ENCODE measurements around the gene WDFY2.
A peak's percentile ranks its signal among the peaks of the same experiment; 100 is the strongest.

The WDFY2 gene

GRCh38 chr13:51550151-51550550 is 34.1 kb upstream of the WDFY2 start:
- H3K9me3 ChIP-seq (ENCODE audit: insufficient read depth, low read depth, low read length) = no peaks in the 10 kb centered on the region
- H4K20me1 ChIP-seq (ENCODE audit: insufficient read depth, low read length, poor library complexity, severe bottlenecking) = no peaks in the 10 kb centered on the region
- H3K4me3 ChIP-seq (ENCODE audit: low read length, poor library complexity, severe bottlenecking) = no peak overlapping the region
- H3K9me2 ChIP-seq (replicated peaks; ENCODE audit: low read depth, low read length) = no peaks in the 10 kb centered on the region
- H3K4me1 ChIP-seq (ENCODE audit: insufficient read depth, low read length, poor library complexity, severe bottlenecking) = peaks cover 13% of the 10 kb centered on the region
- H3K79me2 ChIP-seq (ENCODE audit: insufficient read depth, low read length) = no peaks in the 10 kb centered on the region
- H3K27me3 ChIP-seq (ENCODE audit: insufficient read depth, low read length, poor library complexity, severe bottlenecking) = no peaks in the 10 kb centered on the region
- no peak overlapping the region for H3K4me2 ChIP-seq (ENCODE audit: low read depth, low read length, poor library complexity, severe bottlenecking)
- no peaks in the 10 kb centered on the region for H3K36me3 ChIP-seq (ENCODE audit: insufficient read depth, low read length)
- H3F3A ChIP-seq (ENCODE audit: low read depth) = no peaks in the 10 kb centered on the region
- H2AFZ ChIP-seq (ENCODE audit: low read length) = peak overlapping the region; percentile 64; the same call in 1 of the 2 replicates
- H3K9ac ChIP-seq (ENCODE audit: low read depth, low read length, poor library complexity, severe bottlenecking) = no peak overlapping the region
- TF ChIP-seq CTCF (conservative IDR thresholded peaks at IDR 0.05; ENCODE audit: low read length) (no peak), EZH2phosphoT487 (IDR thresholded peaks at IDR 0.05; ENCODE audit: borderline replicate concordance) (no peak)

- H3K9ac ChIP-seq (ENCODE audit: low read depth, low read length, poor library complexity, severe bottlenecking) = no peak overlapping the region
- peaks cover 13% of the 10 kb centered on the region for H3K4me1 ChIP-seq (ENCODE audit: insufficient read depth, low read length, poor library complexity, severe bottlenecking)
- no peaks in the 10 kb centered on the region for H3F3A ChIP-seq (ENCODE audit: low read depth)
- no peaks in the 10 kb centered on the region for H3K9me2 ChIP-seq (replicated peaks; ENCODE audit: low read depth, low read length)
- no peak overlapping the region for H2AFZ ChIP-seq (ENCODE audit: low read length)
- H3K4me3 ChIP-seq (ENCODE audit: low read length, poor library complexity, severe bottlenecking) = no peak overlapping the region
- TF ChIP-seq EZH2phosphoT487 (IDR thresholded peaks at IDR 0.05; ENCODE audit: borderline replicate concordance) (no peak), CTCF (conservative IDR thresholded peaks at IDR 0.05; ENCODE audit: low read length) (no peak)
- H3K9me3 ChIP-seq (ENCODE audit: insufficient read depth, low read depth, low read length) = no peaks in the 10 kb centered on the region
- no peaks in the 10 kb centered on the region for H3K79me2 ChIP-seq (ENCODE audit: insufficient read depth, low read length)
- no peak overlapping the region for H3K4me2 ChIP-seq (ENCODE audit: low read depth, low read length, poor library complexity, severe bottlenecking)
- no peaks in the 10 kb centered on the region for H4K20me1 ChIP-seq (ENCODE audit: insufficient read depth, low read length, poor library complexity, severe bottlenecking)
- H3K27me3 ChIP-seq (ENCODE audit: insufficient read depth, low read length, poor library complexity, severe bottlenecking) = no peaks in the 10 kb centered on the region
- no peaks in the 10 kb centered on the region for H3K36me3 ChIP-seq (ENCODE audit: insufficient read depth, low read length)
These were observed 32.8 kb upstream of the WDFY2 start for GRCh38 chr13:51551416-51551815.

GRCh38 chr13:51552027-51552426 is 32.2 kb upstream of the WDFY2 start:
- no peak overlapping the region for H3K9ac ChIP-seq (ENCODE audit: low read depth, low read length, poor library complexity, severe bottlenecking)
- H3K4me2 ChIP-seq (ENCODE audit: low read depth, low read length, poor library complexity, severe bottlenecking) = no peak overlapping the region
- no peak overlapping the region for H3K4me3 ChIP-seq (ENCODE audit: low read length, poor library complexity, severe bottlenecking)
- H3K9me3 ChIP-seq (ENCODE audit: insufficient read depth, low read depth, low read length) = no peaks in the 10 kb centered on the region
- peaks cover 13% of the 10 kb centered on the region for H3K4me1 ChIP-seq (ENCODE audit: insufficient read depth, low read length, poor library complexity, severe bottlenecking)
- H2AFZ ChIP-seq (ENCODE audit: low read length) = no peak overlapping the region
- H3K36me3 ChIP-seq (ENCODE audit: insufficient read depth, low read length) = no peaks in the 10 kb centered on the region
- H3K9me2 ChIP-seq (replicated peaks; ENCODE audit: low read depth, low read length) = no peaks in the 10 kb centered on the region
- no peaks in the 10 kb centered on the region for H3K27me3 ChIP-seq (ENCODE audit: insufficient read depth, low read length, poor library complexity, severe bottlenecking)
- TF ChIP-seq EZH2phosphoT487 (IDR thresholded peaks at IDR 0.05; ENCODE audit: borderline replicate concordance) (no peak), CTCF (conservative IDR thresholded peaks at IDR 0.05; ENCODE audit: low read length) (no peak)
- no peaks in the 10 kb centered on the region for H3F3A ChIP-seq (ENCODE audit: low read depth)
- no peaks in the 10 kb centered on the region for H3K79me2 ChIP-seq (ENCODE audit: insufficient read depth, low read length)
- H4K20me1 ChIP-seq (ENCODE audit: insufficient read depth, low read length, poor library complexity, severe bottlenecking) = no peaks in the 10 kb centered on the region
